Thyroid gland (tissue), 4 donors: ENCODE results near the gene KANSL3.

Experiments
- POLR2A ChIP-seq, 2 donors: fragments of 450-650 bp; IDR thresholded peaks; one replicate each; pipeline ENCODE4 v1.6.1; 2017; ENCODE audit warnings: antibody characterized with exemption in 2 of 2, mild to moderate bottlenecking in 2 of 2, moderate library complexity in 1 of 2
- TF ChIP-seq, protein P1 (sequence below), 6 experiments: fragments of 200-600 bp in 3 of 6; fragments of 450-650 bp in 3 of 6; sonication (generic) in 3 of 6; IDR thresholded peaks; one replicate each; pipeline ENCODE4 v1.5.1; 2016 to 2019; ENCODE audit warnings: antibody characterized with exemption in 6 of 6, mild to moderate bottlenecking in 2 of 6, inconsistent platforms in 1 of 6, moderate library complexity in 1 of 6

DNA sequence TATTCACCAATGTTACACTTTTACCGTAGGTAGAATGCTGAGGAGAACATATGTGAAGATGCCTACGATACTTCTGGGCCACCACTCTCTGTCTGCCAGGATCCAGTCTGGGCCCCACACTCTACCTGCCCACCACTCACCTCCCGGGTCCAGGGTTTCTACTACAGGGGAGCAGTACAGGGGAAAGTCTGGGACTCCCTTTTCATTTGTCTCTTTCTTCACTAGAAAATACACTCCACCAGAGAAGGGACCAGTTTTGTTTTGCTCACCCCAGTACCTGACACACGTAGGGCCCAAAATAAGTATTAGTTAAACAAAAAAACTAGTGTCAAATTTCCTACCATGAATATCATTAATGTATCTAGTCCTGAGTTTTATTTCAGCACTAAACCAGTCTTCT is 21.1 kb downstream of the KANSL3 start:
- TF ChIP-seq, protein P1, sequence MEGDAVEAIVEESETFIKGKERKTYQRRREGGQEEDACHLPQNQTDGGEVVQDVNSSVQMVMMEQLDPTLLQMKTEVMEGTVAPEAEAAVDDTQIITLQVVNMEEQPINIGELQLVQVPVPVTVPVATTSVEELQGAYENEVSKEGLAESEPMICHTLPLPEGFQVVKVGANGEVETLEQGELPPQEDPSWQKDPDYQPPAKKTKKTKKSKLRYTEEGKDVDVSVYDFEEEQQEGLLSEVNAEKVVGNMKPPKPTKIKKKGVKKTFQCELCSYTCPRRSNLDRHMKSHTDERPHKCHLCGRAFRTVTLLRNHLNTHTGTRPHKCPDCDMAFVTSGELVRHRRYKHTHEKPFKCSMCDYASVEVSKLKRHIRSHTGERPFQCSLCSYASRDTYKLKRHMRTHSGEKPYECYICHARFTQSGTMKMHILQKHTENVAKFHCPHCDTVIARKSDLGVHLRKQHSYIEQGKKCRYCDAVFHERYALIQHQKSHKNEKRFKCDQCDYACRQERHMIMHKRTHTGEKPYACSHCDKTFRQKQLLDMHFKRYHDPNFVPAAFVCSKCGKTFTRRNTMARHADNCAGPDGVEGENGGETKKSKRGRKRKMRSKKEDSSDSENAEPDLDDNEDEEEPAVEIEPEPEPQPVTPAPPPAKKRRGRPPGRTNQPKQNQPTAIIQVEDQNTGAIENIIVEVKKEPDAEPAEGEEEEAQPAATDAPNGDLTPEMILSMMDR (IDR thresholded peaks at IDR 0.05): no peak
- no peak for TF ChIP-seq POLR2A (IDR thresholded peaks at IDR 0.05)
